AG09309 (cell line): Measurements from ENCODE around the gene RNF123.
"Not testable (repeated sequence)": the region's sequence is repeated elsewhere in the genome, so short reads cannot be mapped to it uniquely, and the experiment has no call there.

Source experiments
- DNase-seq: peaks from one replicate; pipeline ENCODE4 v3.0.0-alpha.2; 2010; ENCODE audit warnings: low read depth
- H3K4me3 ChIP-seq: 2 replicates; pipeline ENCODE4 v1.5.1; 2011; ENCODE audit warnings: mild to moderate bottlenecking, low read depth, low read length, moderate library complexity; ENCODE audit not compliant: control insufficient read depth
- TF ChIP-seq, protein P1 (sequence below): IDR thresholded peaks from 2 replicates; pipeline ENCODE4 v1.5.1; 2011; ENCODE audit warnings: mild to moderate bottlenecking, low read depth, low read length, inconsistent platforms; ENCODE audit not compliant: insufficient read depth, control insufficient read depth; ENCODE audit errors: missing control alignments

The RNF123 gene

DNA sequence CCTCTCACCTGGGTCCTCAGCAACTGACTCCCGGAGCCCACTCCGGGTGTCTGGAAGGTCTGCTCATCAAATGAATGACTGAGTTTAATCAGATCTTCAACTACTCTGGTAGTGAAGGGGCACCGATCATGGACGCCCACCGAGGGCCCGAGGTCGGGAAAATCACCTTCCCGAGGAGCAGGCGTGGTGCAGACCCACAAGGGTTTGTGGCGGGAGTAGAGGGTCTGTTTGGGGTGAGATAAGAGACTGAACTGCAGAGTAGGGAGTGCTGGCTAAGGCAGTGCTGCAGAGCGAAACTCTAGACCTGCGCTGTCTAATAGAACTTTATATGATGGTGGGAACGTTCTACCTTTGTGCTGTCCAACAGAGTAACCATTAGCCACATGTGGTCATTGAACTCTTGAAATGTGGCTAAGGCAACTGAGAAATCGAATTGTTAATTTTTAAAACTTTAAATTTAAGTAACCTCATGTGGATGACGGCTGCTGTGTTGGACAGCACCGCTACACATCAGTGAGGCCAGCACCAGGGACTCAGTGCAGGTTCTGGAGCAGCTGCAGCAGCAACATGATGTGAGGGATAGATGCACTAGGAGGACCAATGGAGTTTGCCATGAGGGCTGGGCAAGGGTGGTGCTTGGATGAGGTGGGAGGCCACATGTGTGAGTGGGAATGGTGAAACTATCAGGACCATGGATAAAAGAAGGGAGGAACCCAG lies 709 bp downstream of the RNF123 start:
- peak overlapping the region; percentile 99 for H3K4me3 ChIP-seq
- not testable (repeated sequence) for DNase-seq

DNA sequence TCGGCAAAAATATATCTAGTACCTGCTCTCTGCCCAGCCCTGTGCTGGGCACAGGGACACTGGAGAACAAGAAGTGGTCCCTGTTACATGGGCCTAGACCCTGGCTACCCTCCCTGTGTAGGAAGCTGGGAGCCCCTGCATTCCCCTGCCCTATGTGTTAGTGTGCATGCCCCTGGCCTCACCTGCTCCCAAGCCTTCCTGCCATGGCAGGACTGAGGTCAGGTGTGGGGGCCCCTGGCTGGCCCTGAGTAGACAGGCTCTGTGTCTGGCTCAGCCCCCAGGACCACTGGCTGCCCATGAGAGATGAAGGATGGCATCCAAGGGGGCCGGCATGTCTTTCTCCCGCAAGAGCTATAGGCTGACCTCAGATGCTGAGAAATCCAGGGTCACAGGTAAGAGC lies 1.5 kb downstream of the RNF123 start:
- not testable (repeated sequence) for DNase-seq, H3K4me3 ChIP-seq

DNA sequence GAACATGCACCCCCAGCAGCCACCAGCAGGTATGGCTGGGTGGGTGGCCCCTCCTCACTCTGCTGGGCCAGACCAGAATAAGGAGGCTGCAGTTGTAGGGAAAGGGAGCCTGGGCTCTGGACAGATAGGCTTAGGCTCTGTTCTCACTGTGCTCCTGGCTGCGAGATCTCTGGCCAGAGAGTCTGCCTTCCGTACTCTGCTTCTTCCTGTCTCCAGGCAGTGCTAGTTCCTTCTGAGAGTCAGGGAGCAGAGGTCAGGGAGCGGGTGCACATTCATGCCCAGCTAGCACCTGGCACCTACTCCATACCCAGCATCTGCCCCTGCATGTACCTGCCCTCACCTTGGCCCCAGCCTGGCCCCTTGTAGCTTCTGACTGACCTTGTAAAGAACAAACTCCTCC lies 2.1 kb downstream of the RNF123 start:
- not testable (repeated sequence) for DNase-seq, H3K4me3 ChIP-seq

DNA sequence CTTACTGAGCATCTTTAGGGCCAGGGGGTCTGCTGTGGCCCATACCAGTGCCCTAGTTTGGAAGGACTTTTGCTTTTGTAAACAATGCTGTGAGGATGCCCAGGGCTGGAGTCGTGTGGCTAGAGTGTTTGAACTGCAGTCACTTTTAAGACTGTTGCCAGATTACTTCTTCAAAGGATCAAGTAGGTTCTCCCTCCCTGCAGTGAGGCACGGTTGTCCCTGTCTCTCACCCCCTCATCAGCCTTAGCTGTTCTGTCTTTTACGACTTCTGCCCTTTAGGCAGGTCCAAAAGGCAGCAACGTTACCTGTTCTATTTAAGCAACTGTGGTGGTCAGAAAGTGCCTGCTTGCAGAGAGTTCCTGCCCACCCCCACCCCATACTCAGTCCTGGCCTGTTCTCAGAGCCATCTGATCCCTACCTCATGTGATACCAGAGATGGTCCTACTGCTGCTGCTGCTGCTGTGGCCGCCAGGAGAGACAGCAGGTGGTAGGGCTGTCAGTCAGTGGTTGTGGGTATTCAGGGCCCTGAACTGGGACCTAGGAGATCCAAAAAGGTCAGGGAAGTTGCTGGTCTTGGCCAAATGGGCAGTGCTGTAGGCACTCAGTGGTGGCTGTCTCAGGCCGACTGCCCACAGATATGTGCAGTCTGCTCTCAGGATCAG lies 5.2 kb downstream of the RNF123 start:
- not testable (repeated sequence) for H3K4me3 ChIP-seq, DNase-seq

DNA sequence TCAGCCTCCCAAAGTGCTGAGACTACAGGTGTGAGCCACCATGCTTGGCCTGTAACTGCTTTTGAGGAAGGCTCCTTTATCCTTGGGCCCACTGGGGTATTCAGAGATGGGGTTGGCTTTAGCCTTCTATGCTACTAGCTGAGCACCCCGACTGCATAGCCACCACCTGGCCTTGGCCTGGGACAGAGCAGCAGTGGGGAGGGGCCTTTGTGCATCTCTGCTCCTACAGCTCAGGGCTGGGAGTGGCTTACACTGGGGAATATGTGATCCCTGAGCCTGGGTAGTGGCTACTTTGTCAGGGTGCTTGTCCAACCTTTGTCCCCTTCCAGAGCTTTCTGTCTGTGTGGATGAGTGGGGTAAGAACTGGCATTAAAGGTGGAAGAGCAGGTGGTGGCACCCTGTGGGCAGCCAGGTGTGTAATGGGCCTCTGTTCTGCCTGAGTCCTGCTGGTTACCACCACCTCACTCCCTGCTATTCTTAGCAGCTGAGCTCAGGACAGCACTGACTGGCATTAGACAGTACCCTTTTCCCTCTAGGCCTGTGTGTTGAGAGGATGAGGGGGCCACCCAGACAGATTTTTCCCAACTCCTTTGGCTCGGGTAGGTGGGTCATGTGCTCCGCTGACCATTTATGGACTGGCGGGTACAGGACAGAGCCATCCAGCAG lies 6.1 kb downstream of the RNF123 start:
- not testable (repeated sequence) for DNase-seq, H3K4me3 ChIP-seq

DNA sequence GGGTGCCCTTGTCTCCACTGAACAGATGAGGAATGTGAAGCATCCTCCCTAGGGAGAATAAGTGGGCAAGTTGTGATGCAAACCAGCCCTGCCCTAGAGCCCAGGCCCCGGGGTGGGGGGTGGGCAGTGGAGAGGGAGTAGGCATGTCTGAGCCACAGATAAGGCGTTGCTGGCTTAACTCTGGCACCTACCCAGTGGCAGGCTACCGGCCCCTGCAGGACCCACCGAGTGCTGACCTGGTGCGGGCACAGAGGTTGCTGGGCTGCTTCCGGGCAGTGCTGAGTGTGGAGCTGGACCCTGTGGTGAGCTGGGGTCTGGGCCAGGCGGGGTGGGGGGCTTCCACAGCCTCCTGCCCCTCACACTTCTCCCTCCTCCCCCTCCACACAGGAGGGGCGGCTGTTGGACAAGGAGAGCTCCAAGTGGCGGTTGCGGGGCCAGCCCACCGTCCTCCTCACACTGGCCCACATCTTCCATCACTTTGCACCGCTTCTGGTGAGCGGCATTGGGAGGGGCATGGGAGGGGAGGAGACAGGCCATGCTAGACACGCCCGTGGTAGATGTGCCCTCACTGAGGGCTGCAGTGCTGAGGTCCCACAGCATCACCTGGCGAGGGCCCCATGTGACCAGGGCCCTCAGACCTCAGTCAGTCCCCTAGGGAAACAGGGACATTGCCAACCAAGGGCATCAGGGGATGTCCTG lies 10.1 kb downstream of the RNF123 start:
- no peak overlapping the region for H3K4me3 ChIP-seq
- DNase-seq: no peak
- TF ChIP-seq, protein P1, sequence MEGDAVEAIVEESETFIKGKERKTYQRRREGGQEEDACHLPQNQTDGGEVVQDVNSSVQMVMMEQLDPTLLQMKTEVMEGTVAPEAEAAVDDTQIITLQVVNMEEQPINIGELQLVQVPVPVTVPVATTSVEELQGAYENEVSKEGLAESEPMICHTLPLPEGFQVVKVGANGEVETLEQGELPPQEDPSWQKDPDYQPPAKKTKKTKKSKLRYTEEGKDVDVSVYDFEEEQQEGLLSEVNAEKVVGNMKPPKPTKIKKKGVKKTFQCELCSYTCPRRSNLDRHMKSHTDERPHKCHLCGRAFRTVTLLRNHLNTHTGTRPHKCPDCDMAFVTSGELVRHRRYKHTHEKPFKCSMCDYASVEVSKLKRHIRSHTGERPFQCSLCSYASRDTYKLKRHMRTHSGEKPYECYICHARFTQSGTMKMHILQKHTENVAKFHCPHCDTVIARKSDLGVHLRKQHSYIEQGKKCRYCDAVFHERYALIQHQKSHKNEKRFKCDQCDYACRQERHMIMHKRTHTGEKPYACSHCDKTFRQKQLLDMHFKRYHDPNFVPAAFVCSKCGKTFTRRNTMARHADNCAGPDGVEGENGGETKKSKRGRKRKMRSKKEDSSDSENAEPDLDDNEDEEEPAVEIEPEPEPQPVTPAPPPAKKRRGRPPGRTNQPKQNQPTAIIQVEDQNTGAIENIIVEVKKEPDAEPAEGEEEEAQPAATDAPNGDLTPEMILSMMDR: no peak

DNA sequence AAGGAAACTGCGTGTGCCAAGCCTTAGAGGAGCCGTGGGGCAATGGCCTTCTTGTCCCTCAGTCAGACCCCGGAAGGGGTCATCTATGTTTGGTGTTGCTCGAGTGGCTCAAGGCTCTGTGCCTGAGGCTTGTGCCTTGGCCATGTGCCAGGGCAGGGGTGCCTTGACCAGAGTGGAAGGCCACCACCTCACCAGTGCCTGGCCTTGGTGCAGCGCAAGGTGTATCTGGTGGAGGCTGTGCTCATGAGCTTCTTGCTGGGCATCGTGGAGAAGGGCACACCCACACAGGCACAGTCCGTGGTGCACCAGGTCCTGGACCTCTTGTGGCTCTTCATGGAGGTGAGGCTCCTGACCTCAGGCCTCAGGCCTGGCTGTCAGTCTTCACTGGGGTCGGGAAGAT lies 10.7 kb downstream of the RNF123 start:
- TF ChIP-seq, protein P1: no peak
- DNase-seq: no peak
- no peak overlapping the region for H3K4me3 ChIP-seq

DNA sequence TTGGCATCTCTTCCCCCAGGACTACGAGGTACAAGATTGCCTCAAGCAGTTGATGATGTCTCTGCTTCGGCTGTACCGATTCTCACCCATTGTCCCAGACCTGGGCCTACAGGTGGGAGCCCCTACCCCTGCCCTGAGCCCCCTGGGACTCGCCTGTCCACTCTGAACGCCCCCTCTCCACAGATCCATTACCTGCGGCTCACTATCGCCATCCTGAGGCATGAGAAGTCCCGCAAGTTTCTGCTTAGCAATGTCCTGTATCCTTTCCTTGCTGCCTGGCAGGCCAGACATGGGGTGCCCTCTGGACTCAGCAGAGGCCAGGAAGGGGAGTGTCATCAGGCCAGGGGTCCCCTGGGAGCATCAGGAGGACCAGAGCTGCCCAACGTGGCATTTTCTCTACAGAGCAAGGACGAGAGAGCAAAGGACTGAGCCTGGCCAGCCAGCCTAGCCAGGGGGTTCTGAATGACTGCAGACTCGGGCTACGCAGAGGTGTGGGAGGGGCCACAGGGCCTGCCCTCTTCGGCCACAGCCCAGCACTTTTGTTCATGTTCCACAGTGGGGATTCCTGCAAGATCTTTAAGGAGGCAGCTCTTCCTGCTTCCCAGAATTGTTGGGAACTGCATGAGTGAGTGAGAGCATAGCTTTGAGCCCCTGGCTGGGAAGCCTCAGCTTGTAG lies 11.2 kb downstream of the RNF123 start:
- TF ChIP-seq, protein P1: no peak
- DNase-seq: no peak

More for the DNA sequence above, 11.2 kb downstream of the RNF123 start:
- H3K4me3 ChIP-seq: no peak overlapping the region
